NCI-H1694 treated with DMSO at 0.1 percent for 48 hours (cell line): ENCODE measurements around the gene RGN.
"Not testable (repeated sequence)": the region's sequence is repeated elsewhere in the genome, so short reads cannot be mapped to it uniquely, and the experiment has no call there.

Source experiments
- DNase-seq: peaks from one replicate; lab custom pipeline; 2025; lab: John Stamatoyannopoulos, UW

RGN gene

GRCh38 chrX:47124466-47124865 lies 46.2 kb downstream of the RGN start:
- not testable (repeated sequence) for DNase-seq

- DNase-seq: peak; percentile 97
Measured at GRCh38 chrX:47129157-47129898, 51.1 kb downstream of the RGN start.

- no peak for DNase-seq
Measured at GRCh38 chrX:47129899-47130358, 51.7 kb downstream of the RGN start.

GRCh38 chrX:47133493-47133892 lies 55.2 kb downstream of the RGN start:
- no peak for DNase-seq

- DNase-seq: not testable (repeated sequence)
Measured at GRCh38 chrX:47135650-47136049, 57.4 kb downstream of the RGN start.

- no peak for DNase-seq
Measured at GRCh38 chrX:47138171-47138570, 59.9 kb downstream of the RGN start.
